Liver (tissue), 3 donors: ENCODE data around the gene PLCB1.

Experiments
- ATF3 ChIP-seq: IDR thresholded peaks from 2 replicates; pipeline ENCODE4 v1.6.1; 2016; ENCODE audit warnings: antibody characterized with exemption
- CTCF ChIP-seq: fragments of 150-350 bp; IDR thresholded peaks from 2 replicates; pipeline ENCODE4 v1.5.1; 2017; ENCODE audit warnings: improper control_type of control experiment, low read depth, low read length; ENCODE audit not compliant: missing input control
- GABPA ChIP-seq, 2 donors: IDR thresholded peaks in 1 of 2; conservative IDR thresholded peaks in 1 of 2; 2 replicates each; pipeline ENCODE4 v1.6.1; 2016; ENCODE audit warnings: antibody characterized with exemption in 2 of 2, mild to moderate bottlenecking in 1 of 2, moderate library complexity in 1 of 2
- HNF4G ChIP-seq: IDR thresholded peaks from 2 replicates; pipeline ENCODE4 v1.6.1; 2016; ENCODE audit warnings: antibody characterized with exemption
- RAD21 ChIP-seq, 2 donors: IDR thresholded peaks; 2 replicates each; pipeline ENCODE4 v1.6.1; 2016; ENCODE audit warnings: antibody characterized with exemption in 2 of 2, mild to moderate bottlenecking in 2 of 2
- REST ChIP-seq: IDR thresholded peaks from 2 replicates; pipeline ENCODE4 v1.6.1; 2016; ENCODE audit warnings: antibody characterized with exemption, mild to moderate bottlenecking
- RXRA ChIP-seq, 2 donors: IDR thresholded peaks; 2 replicates each; pipeline ENCODE4 v1.6.1; 2017 to 2018; ENCODE audit warnings: antibody characterized with exemption in 2 of 2, mild to moderate bottlenecking in 1 of 2
- YY1 ChIP-seq: IDR thresholded peaks from 2 replicates; pipeline ENCODE4 v1.6.1; 2016; ENCODE audit warnings: antibody characterized with exemption, mild to moderate bottlenecking
- donor health status: healthy.
- donor health status: healthy.

- TF ChIP-seq RXRA (IDR thresholded peaks at IDR 0.05) (no peak), CTCF (no peak), ATF3 (no peak), RAD21 (IDR thresholded peaks at IDR 0.05) (no peak), GABPA (IDR thresholded peaks at IDR 0.05 in 1 of 2, conservative IDR thresholded peaks at IDR 0.05 in 1 of 2) (no peak), REST (no peak), YY1 (no peak), HNF4G (no peak)
Measured at GRCh38 chr20:8774412-8774811, 642.3 kb downstream of the PLCB1 start.
